ENCODE measurements around the gene SOX9. TPM values are rescaled to one million over a fixed set of nuclear protein-coding genes. Genes with fewer than 3 reads are reported as not detected.

SOX9 gene
- total and polyA plus RNA-seq, 9 of the 15 experiments (the other 6 are each of a cell fraction or from before 2014, with no cell fraction given), result 0.04 TPM; not detected in 8

DNA sequence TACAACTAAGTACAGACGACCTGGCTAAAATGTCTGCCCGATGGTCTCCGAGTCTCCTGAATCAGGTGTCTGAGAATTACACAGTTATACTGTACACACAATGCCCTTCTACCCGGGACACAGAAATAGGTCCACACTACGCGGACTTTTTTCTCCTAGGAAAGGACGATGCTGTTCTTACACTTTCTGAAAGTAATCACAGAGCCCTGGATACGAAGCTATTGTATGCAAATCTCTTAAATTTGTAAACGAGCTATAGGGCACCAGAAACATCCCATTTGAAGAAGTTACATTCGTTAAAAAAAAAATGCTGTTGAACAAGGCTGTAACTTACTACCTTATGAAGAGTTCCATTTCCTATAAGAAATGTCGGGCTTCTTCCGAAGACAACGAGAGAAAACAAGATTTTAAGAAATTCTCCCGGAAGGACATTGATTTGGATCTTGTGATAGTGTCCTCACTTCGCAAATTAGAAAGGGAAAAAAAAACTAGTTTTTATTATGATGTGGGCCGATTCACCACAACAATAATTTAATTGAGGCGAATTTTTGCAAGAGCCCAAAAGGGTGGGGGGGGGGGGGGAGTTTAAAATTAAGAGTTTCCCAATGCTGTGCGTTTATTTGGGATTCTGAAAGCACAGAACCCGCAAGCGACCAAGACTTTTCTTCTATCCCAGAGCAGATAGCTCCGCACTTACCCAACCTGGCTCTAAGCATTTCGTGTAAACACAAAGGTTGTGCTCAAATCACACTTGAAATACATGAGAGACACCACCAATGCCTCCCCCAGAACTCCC lies 1.5 kb upstream of the SOX9 start (continued):
- TF ChIP-seq, protein P1, sequence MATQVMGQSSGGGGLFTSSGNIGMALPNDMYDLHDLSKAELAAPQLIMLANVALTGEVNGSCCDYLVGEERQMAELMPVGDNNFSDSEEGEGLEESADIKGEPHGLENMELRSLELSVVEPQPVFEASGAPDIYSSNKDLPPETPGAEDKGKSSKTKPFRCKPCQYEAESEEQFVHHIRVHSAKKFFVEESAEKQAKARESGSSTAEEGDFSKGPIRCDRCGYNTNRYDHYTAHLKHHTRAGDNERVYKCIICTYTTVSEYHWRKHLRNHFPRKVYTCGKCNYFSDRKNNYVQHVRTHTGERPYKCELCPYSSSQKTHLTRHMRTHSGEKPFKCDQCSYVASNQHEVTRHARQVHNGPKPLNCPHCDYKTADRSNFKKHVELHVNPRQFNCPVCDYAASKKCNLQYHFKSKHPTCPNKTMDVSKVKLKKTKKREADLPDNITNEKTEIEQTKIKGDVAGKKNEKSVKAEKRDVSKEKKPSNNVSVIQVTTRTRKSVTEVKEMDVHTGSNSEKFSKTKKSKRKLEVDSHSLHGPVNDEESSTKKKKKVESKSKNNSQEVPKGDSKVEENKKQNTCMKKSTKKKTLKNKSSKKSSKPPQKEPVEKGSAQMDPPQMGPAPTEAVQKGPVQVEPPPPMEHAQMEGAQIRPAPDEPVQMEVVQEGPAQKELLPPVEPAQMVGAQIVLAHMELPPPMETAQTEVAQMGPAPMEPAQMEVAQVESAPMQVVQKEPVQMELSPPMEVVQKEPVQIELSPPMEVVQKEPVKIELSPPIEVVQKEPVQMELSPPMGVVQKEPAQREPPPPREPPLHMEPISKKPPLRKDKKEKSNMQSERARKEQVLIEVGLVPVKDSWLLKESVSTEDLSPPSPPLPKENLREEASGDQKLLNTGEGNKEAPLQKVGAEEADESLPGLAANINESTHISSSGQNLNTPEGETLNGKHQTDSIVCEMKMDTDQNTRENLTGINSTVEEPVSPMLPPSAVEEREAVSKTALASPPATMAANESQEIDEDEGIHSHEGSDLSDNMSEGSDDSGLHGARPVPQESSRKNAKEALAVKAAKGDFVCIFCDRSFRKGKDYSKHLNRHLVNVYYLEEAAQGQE (IDR thresholded peaks at IDR 0.05; ENCODE audit: borderline replicate concordance), result no peak
- TF ChIP-seq, protein P1 (CRISPR knock-in tag; IDR thresholded peaks at IDR 0.05; ENCODE audit: low read depth), result no peak
- TF ChIP-seq PHB2 (IDR thresholded peaks at IDR 0.05; ENCODE audit: low read depth), result no peak
- no peak for TF ChIP-seq PML (IDR thresholded peaks at IDR 0.05; ENCODE audit: low read length)
- no peak for TF ChIP-seq GABPB1 (CRISPR knock-in tag; IDR thresholded peaks at IDR 0.05)

All from K562 (cell line).